Activated naive CD8-positive, alpha-beta T cell treated with anti-CD3 and anti-CD28 coated beads, Interleukin-2, amount 50 U/mL, for 24 hours (primary cell): ENCODE data around the gene CYP19A1.
"Not testable (repeated sequence)": the region's sequence is repeated elsewhere in the genome, so short reads cannot be mapped to it uniquely, and the experiment has no call there.

Experiments
- ATAC-seq: fragments of 150-1000 bp; cut with Tn5 transposase; one replicate; pipeline ENCODE4 v1.10.0; 2021
- DNase-seq: peaks from one replicate; pipeline ENCODE4 v3.0.0; 2021
- H3K27ac Mint-ChIP-seq: one replicate; pipeline ENCODE4 v1.8.0; 2021; ENCODE audit warnings: mild to moderate bottlenecking, mixed read lengths
- H3K27me3 Mint-ChIP-seq: one replicate; pipeline ENCODE4 v1.8.0; 2021; ENCODE audit warnings: mixed read lengths
- H3K36me3 Mint-ChIP-seq: one replicate; pipeline ENCODE4 v1.8.0; 2021; ENCODE audit warnings: low read depth, mixed read lengths
- H3K4me1 Mint-ChIP-seq: one replicate; pipeline ENCODE4 v1.8.0; 2021; ENCODE audit warnings: mixed read lengths
- H3K4me3 Mint-ChIP-seq: one replicate; pipeline ENCODE4 v1.8.0; 2021; ENCODE audit warnings: mild to moderate bottlenecking, moderate library complexity, mixed read lengths
- H3K9me3 Mint-ChIP-seq: one replicate; pipeline ENCODE4 v1.8.0; 2021; ENCODE audit warnings: mixed read lengths

The CYP19A1 gene

DNA sequence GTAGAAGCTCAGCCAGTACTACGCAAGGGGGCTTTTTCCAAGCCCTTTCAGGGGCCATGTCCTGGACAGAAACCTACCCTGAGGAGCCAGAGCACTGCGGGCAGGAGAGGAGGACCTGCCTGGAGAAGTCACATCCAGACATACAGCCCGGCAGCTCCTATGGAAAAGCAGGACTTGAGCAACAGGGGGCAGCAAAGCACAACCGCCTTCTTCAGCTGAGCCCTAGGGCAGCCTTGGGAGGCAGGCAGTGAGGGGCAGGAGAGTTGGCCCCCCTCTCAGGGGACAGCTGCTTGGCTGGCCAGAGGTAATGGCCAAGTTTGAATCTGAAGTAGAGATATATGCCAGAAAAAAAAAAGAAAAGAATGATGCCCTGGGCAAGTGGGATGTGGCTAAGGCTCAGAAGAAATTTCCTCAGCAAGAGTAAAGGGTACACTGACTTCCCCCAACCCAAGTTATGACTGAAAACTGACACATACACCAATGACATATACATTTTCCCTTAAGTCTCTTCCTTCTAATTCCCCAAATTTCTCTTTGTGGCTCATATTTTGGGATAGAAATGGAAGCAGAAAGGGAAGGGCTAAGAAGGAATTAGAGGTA is 56.9 kb downstream of the CYP19A1 start:
- no peak for ATAC-seq
- no peaks in the 10 kb centered on the region for H3K4me1 Mint-ChIP-seq
- H3K36me3 Mint-ChIP-seq, result no peaks in the 10 kb centered on the region
- H3K27me3 Mint-ChIP-seq, result peaks cover 6% of the 10 kb centered on the region
- H3K9me3 Mint-ChIP-seq, result no peaks in the 10 kb centered on the region
- H3K27ac Mint-ChIP-seq, result no peak overlapping the region
- DNase-seq, result peak; percentile 16
- H3K4me3 Mint-ChIP-seq, result no peak overlapping the region

DNA sequence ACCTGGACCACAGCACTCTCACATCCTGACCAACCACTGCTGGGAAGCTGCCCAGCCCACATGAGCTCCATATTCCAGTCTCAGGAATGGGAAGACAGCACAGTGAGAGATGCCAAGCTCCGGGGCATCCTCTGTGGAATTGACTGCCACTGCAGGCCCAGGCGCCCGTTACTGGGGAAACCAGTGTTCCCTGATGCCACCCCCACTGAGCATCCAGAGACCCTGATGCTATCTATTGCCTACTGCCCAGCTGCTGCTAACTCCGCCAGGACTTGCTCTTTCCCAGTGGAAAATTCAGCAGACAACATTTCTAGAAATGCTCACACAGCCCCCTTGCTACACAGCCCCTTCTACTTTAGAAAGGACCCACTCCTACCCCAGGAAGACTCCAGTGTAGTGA is 57.6 kb downstream of the CYP19A1 start:
- DNase-seq (no peak), ATAC-seq (no peak)
- H3K27me3 Mint-ChIP-seq, result peaks cover 6% of the 10 kb centered on the region
- no peaks in the 10 kb centered on the region for H3K36me3 Mint-ChIP-seq
- no peaks in the 10 kb centered on the region for H3K9me3 Mint-ChIP-seq
- no peak overlapping the region for H3K4me3 Mint-ChIP-seq
- H3K4me1 Mint-ChIP-seq, result no peaks in the 10 kb centered on the region
- no peak overlapping the region for H3K27ac Mint-ChIP-seq

DNA sequence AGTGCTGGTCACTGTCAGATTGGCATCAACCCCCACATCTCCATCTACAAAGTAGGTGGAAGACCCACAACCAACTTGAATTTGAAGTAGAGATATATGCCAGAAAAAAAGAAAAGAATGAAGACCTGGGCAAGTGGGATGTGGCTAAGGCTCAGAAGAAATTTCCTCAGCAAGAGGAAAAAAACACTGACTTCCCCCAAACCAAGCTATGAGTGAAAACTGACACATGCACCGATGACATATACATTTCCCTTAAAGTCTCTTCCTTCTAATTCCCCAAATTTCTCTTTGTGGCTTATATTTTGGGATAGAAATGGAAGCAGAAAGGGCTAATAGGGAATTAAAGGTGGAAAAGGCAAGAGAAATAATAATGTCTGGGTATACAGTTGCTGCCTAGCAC is 59.0 kb downstream of the CYP19A1 start:
- Mint-ChIP-seq H3K27me3 (peaks cover 6% of the 10 kb centered on the region), H3K9me3 (no peaks in the 10 kb centered on the region), H3K4me3 (no peak overlapping the region), H3K4me1 (no peaks in the 10 kb centered on the region), H3K36me3 (no peaks in the 10 kb centered on the region), H3K27ac (no peak overlapping the region)
- ATAC-seq (no peak), DNase-seq (no peak)

DNA sequence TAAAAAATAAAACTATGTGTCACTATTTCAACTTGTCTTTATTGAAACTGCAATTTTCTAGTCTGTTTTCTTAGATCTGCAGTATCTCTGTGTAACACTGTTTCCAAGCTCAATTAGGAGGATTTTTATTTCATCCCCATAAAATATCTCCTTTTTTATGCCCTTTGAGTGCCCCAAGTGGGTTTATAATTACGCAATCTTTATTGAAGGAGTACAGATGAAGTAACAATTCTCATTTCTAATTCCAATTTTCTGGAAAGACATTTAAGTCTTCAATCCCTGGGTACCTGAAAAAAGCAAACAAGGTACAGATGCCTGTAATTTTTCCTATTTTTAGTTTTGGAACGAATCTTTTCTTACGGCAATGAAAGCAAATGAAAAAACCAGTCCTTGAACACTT is 61.3 kb downstream of the CYP19A1 start:
- no peaks in the 10 kb centered on the region for H3K9me3 Mint-ChIP-seq
- DNase-seq (no peak), ATAC-seq (no peak)
- H3K27ac Mint-ChIP-seq, result no peak overlapping the region
- H3K4me3 Mint-ChIP-seq, result no peak overlapping the region
- no peaks in the 10 kb centered on the region for H3K36me3 Mint-ChIP-seq
- no peaks in the 10 kb centered on the region for H3K4me1 Mint-ChIP-seq
- peaks cover 4% of the 10 kb centered on the region for H3K27me3 Mint-ChIP-seq

DNA sequence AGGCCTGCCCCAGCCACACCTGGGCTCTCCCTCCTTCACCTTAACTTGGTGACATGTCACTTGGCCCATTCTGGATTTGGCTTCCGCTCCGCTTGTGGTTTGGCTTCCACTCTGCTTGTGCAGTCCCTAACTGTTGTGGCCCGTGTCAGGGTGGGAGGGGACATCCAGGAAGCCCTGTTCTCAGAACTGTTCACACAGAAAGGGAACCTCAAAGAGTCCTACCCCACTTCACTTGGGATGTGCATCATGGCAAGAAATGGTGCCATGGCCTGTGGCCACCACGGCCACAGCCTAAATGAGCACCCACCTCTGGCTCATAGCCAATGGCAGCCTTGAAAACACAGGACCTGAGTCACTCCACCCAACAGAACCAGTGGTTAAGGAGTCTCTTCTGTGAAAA is 63.4 kb downstream of the CYP19A1 start:
- Mint-ChIP-seq H3K9me3 (no peaks in the 10 kb centered on the region), H3K27ac (no peak overlapping the region), H3K36me3 (no peaks in the 10 kb centered on the region), H3K4me3 (no peak overlapping the region), H3K4me1 (no peaks in the 10 kb centered on the region), H3K27me3 (peaks cover 5% of the 10 kb centered on the region)
- DNase-seq (no peak), ATAC-seq (peak; percentile 56)

DNA sequence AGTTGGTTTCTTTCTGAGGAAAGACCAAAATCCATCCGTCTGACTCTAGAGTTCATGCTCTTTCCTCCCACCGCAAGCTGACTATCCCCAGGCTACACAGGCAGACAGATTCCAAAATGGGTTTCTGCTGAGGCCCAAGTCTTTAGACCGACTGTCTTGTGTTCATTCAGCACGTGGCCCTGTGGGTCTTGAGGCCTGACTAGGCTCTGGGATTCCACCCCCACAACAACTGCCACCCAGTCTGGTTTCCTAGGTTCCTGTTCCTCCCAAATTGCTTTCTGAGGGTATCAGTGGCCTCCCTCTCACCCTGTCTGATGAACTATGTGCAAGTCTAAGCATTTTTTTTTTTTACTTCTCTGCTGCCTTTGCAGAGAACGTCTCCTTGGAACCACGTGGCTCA is 67.7 kb downstream of the CYP19A1 start:
- no peak for ATAC-seq
- Mint-ChIP-seq H3K9me3 (no peaks in the 10 kb centered on the region), H3K4me1 (peaks cover 3% of the 10 kb centered on the region), H3K4me3 (no peak overlapping the region), H3K27me3 (peaks cover 34% of the 10 kb centered on the region), H3K36me3 (no peaks in the 10 kb centered on the region), H3K27ac (no peak overlapping the region)
- DNase-seq, result no peak

DNA sequence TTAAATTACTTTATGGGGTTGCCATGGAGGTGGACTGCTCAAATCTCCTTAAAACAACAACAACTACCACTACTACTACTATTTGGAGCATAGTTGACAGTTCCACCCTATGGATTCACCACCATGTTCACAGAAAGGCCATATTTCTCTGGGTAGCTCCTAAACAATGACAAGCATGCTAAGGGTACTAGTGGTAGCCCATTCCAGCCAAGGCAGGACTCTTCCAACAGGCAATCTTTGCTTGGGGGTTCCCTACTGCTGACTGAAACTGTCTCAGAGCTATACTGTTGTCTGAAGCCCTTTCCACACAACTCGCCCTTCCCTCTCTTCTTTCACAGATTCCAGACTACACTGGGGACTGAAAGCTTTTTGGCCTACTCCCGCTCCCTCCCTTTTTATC is 68.9 kb downstream of the CYP19A1 start:
- Mint-ChIP-seq H3K27ac (no peak overlapping the region), H3K4me3 (no peak overlapping the region), H3K4me1 (peaks cover 3% of the 10 kb centered on the region), H3K36me3 (no peaks in the 10 kb centered on the region), H3K27me3 (peaks cover 40% of the 10 kb centered on the region), H3K9me3 (no peaks in the 10 kb centered on the region)
- no peak for ATAC-seq
- no peak for DNase-seq

DNA sequence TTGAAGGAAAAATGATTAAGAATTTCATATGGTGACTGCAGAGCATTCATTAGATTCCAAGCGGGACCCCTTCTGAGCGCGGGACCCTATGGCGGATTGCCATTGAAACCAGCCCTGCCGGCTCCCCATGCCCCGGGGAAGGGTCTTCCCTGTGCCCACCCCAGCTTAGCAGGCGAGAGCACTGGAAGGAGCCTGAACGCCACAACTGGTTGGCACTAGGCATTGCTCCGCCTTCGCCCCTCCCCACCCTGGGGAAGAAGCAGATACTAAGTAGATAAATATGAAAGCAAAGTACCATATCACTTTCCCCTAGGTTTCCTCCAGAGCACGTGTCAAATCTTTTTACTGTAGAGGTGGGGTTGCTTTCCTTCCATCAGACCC is 70.7 kb downstream of the CYP19A1 start:
- no peak overlapping the region for H3K27ac Mint-ChIP-seq
- ATAC-seq, result no peak
- no peak for DNase-seq

DNA sequence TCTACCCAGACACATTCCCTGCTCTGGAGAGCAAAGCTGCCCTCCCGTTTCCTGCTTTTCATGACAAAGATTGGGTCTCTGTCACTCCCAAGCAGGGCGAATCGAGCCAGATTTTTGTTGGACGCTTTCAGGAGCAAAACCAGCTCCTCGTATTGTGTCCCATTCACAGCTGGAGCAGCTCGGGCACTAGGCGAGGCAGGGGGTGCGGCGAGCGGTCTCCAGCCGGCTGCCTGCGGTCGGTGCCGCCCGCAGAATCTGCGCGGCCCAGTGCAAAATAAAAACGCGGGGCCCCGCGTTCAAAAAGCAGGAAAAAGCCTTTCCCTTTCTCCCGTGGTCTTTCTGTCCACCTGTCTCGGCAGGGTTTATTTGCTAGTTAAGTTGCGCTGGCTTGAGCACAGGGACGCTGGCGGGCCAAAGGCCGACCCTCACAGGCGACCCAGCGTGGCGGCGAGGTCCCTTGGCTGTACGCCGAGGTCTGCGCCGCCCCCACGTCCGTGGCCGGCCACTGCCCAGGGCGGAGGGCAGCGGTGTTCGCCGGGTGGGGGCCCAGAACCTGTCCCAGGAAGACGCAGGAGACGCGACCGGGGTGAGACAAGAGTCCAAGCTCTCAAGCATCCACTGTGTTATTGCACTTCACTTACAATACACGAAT is 71.2 kb downstream of the CYP19A1 start:
- H3K27ac Mint-ChIP-seq, result no peak overlapping the region
- H3K4me3 Mint-ChIP-seq, result no peak overlapping the region
- no peaks in the 10 kb centered on the region for H3K36me3 Mint-ChIP-seq
- DNase-seq (no peak), ATAC-seq (no peak)
- H3K9me3 Mint-ChIP-seq, result no peaks in the 10 kb centered on the region
- H3K27me3 Mint-ChIP-seq, result peaks cover 40% of the 10 kb centered on the region
- H3K4me1 Mint-ChIP-seq, result peaks cover 3% of the 10 kb centered on the region

More for the DNA sequence above, 70.7 kb downstream of the CYP19A1 start:
- H3K27me3 Mint-ChIP-seq, result peaks cover 40% of the 10 kb centered on the region
- no peak overlapping the region for H3K4me3 Mint-ChIP-seq
- H3K9me3 Mint-ChIP-seq, result no peaks in the 10 kb centered on the region
- peaks cover 3% of the 10 kb centered on the region for H3K4me1 Mint-ChIP-seq
- no peaks in the 10 kb centered on the region for H3K36me3 Mint-ChIP-seq

DNA sequence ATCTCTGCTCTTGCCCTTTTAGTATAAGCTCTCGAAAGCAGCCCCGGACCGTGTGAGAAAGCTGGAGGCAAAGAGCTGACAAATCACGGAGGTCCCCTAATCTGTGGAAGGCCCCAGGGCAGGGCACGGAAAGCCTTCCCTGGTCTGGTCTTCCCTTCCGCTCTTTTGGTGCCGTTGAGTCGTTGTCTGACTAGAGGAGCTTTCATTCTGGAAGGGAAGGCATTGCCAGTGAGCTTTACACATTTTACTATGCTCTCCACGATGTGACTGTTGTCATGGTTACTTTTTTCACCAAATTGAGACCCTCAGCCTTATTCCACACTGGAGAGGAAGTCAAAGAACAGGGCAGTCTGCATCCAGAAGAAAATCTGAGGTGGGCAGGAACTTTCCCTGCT is 71.7 kb downstream of the CYP19A1 start:
- ATAC-seq, result no peak
- Mint-ChIP-seq H3K27me3 (peaks cover 40% of the 10 kb centered on the region), H3K36me3 (no peaks in the 10 kb centered on the region), H3K9me3 (no peaks in the 10 kb centered on the region), H3K27ac (no peak overlapping the region), H3K4me1 (peaks cover 3% of the 10 kb centered on the region), H3K4me3 (no peak overlapping the region)
- no peak for DNase-seq

DNA sequence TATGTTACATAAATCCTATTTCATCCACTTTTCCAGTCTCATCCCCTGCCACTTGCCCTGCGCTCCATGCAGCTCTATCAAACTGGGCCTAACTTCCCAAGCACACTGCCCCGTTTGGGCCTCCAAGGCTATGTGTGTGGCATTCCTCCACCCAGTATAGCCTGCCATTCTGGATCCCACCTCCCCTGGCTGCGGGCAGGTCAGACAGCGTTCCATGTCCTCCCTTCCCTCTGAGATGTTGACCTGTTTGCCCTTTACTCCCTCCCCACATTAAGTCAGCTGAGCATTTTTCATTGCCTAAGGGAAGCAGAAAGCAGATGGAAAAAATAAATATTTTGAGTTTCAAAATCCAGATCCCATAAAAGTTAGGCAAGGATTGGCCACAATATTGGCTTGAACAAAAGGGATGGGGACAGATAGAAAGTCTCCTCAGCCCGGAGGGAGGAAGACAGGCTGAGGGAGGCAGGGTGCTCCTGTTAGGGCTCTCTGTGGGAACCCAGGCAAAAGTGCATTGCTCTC is 73.3 kb downstream of the CYP19A1 start:
- Mint-ChIP-seq H3K9me3 (peaks cover 7% of the 10 kb centered on the region), H3K36me3 (no peaks in the 10 kb centered on the region), H3K27me3 (peaks cover 40% of the 10 kb centered on the region), H3K27ac (no peak overlapping the region), H3K4me1 (peaks cover 3% of the 10 kb centered on the region), H3K4me3 (no peak overlapping the region)
- ATAC-seq (no peak), DNase-seq (no peak)

DNA sequence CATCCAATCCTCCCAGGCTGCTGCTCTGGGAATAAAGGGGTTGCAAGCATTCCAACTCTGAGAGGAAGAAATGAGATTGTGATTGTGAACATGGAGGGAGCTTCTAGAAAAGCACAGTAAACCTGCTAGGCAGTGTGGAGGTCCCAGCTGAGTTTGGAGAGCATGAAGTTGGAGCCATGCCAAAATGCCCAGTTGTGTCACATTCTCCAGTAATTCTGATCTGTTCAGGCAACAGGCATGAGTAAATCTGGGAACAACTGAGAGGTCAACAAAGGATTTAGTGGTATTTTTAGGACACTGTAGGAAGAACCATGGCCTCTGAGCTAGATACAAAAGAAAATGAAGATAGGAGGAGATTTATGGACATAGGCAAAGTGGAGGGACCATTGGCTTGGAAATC is 74.7 kb downstream of the CYP19A1 start:
- ATAC-seq, result no peak
- DNase-seq, result no peak

DNA sequence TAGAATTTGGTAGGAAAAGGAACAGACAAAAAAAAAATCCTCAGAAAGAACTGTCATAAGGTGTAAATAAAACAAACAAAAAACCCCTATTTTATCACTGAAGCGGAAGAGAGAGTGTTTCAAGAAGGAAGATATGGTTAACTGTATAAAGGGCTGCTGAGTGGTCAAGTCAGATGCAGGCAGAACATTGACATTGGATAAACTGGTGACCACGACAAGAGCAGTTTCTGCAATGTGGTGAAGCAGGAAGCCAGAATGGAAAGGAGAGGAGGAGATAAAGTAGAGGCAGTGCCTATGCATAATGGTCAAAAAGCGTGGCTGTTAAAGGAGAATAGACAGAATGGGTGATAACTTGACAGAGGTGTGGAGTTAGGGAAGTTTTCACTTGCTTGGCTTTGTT is 75.3 kb downstream of the CYP19A1 start:
- H3K36me3 Mint-ChIP-seq, result no peaks in the 10 kb centered on the region
- peaks cover 7% of the 10 kb centered on the region for H3K9me3 Mint-ChIP-seq
- H3K4me1 Mint-ChIP-seq, result peaks cover 2% of the 10 kb centered on the region
- H3K27me3 Mint-ChIP-seq, result peaks cover 22% of the 10 kb centered on the region
- ATAC-seq, result no peak
- H3K4me3 Mint-ChIP-seq, result no peak overlapping the region
- DNase-seq, result no peak
- H3K27ac Mint-ChIP-seq, result no peak overlapping the region

More for the DNA sequence above, 74.7 kb downstream of the CYP19A1 start:
- no peak overlapping the region for H3K27ac Mint-ChIP-seq
- peaks cover 28% of the 10 kb centered on the region for H3K27me3 Mint-ChIP-seq
- H3K4me1 Mint-ChIP-seq, result peaks cover 3% of the 10 kb centered on the region
- no peak overlapping the region for H3K4me3 Mint-ChIP-seq
- no peaks in the 10 kb centered on the region for H3K36me3 Mint-ChIP-seq
- peaks cover 7% of the 10 kb centered on the region for H3K9me3 Mint-ChIP-seq

DNA sequence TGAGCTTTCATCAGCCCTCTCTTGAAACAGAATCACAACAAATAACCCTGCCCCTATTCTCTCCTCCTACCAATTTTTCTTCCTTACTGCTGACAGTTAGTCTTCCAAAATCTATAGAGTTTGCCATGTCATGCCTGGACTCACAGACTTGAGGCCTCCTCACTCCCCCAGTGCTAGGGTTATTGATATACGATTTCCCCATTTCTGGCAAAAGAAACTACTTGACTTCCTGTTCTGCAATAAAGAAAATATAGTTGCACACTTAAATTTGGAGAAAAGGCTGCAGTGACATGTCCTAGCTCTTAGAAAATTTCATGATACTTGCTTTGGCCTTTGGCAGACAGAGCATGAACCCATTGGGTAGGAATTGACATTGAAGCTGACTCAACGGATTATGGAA is 75.9 kb downstream of the CYP19A1 start:
- Mint-ChIP-seq H3K27ac (no peak overlapping the region), H3K27me3 (peaks cover 21% of the 10 kb centered on the region), H3K4me1 (peaks cover 1% of the 10 kb centered on the region), H3K36me3 (no peaks in the 10 kb centered on the region), H3K4me3 (no peak overlapping the region), H3K9me3 (peaks cover 7% of the 10 kb centered on the region)
- DNase-seq, result no peak
- no peak for ATAC-seq

DNA sequence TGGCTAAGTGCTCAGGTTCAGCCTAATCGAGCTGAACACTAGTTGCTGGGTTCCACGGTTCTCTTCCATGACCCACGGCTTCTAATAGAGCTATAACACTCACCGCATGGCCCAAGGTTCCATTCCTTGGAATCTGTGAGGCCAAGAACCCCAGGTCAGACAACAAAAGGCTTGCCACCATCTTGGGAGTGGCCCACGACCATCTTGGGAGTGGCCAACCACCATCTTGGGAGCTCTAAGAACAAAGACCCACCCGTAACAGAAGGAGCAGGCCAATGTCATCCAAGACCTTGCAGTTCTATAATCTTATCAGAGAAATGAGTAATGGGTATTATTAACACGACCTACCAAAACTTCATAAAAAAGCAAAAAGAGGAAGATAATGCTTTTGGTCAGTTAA is 77.3 kb downstream of the CYP19A1 start:
- H3K27me3 Mint-ChIP-seq, result peaks cover 11% of the 10 kb centered on the region
- not testable (repeated sequence) for H3K27ac Mint-ChIP-seq, H3K4me3 Mint-ChIP-seq, H3K4me1 Mint-ChIP-seq, H3K36me3 Mint-ChIP-seq, H3K9me3 Mint-ChIP-seq, ATAC-seq, DNase-seq
